Activated T-cell treated with anti-CD3 and anti-CD28 coated beads, Interleukin-2, amount 50 U/mL, for 72 hours (primary cell): ENCODE results near the gene ATIC. TPM values are rescaled to one million over a fixed set of nuclear protein-coding genes. Genes with fewer than 3 reads are reported as not detected.

ENCODE experiments used
- ATAC-seq, 2 donors: fragments of 150-1000 bp; cut with Tn5 transposase; replicated peaks in 1 of 2; 2 replicates each; pipeline ENCODE4 v1.10.0; 2021; ENCODE audit warnings: moderate library complexity in 2 of 2, mild to moderate bottlenecking in 1 of 2
- DNase-seq, 2 donors: peaks; one replicate each; pipeline ENCODE4 v3.0.0; 2021 to 2022; ENCODE audit warnings: mixed read lengths in 1 of 2
- H3K27ac Mint-ChIP-seq: one replicate; pipeline ENCODE4 v1.8.0; 2022; ENCODE audit warnings: mild to moderate bottlenecking, moderate library complexity, mixed read lengths
- H3K27me3 Mint-ChIP-seq: one replicate; pipeline ENCODE4 v1.8.0; 2022; ENCODE audit warnings: low read depth, mixed read lengths
- H3K36me3 Mint-ChIP-seq, 2 donors: one replicate each; pipeline ENCODE4 v1.8.0; 2022; ENCODE audit warnings: mixed read lengths in 2 of 2, mild to moderate bottlenecking in 1 of 2; ENCODE audit not compliant: insufficient read depth in 2 of 2
- H3K4me1 Mint-ChIP-seq: one replicate; pipeline ENCODE4 v1.8.0; 2022; ENCODE audit warnings: low read depth, mixed read lengths
- H3K4me3 Mint-ChIP-seq, 2 donors: one replicate each; pipeline ENCODE4 v1.8.0; 2022; ENCODE audit warnings: mild to moderate bottlenecking in 2 of 2, mixed read lengths in 2 of 2, moderate library complexity in 2 of 2
- H3K9me3 Mint-ChIP-seq, 2 donors: one replicate each; pipeline ENCODE4 v1.8.0; 2022; ENCODE audit warnings: mixed read lengths in 2 of 2
- total RNA-seq, 2 donors: library from RNA; stranded (reverse); gene quantifications; one replicate each; pipeline ENCODE4 v1.2.3, GENCODE V29; 2022

Gene ATIC
- total RNA-seq, 2 donors from 2014 or later = 189 to 237 TPM

- no peaks in the 10 kb centered on the region for H3K9me3 Mint-ChIP-seq
Measured at GRCh38 chr2:215378045-215378444, 66.2 kb downstream of the ATIC start.

GRCh38 chr2:215379039-215379438, 67.2 kb downstream of the ATIC start:
- H3K27me3 Mint-ChIP-seq = no peaks in the 10 kb centered on the region
- DNase-seq = no peak
- no peak overlapping the region for H3K4me3 Mint-ChIP-seq
- no peaks in the 10 kb centered on the region for H3K9me3 Mint-ChIP-seq
- H3K27ac Mint-ChIP-seq = no peak overlapping the region
- no peak for ATAC-seq
- H3K36me3 Mint-ChIP-seq = peaks cover 0 to 5% of the 10 kb centered on the region in 2 donors
- H3K4me1 Mint-ChIP-seq = no peaks in the 10 kb centered on the region

More at GRCh38 chr2:215378045-215378444, 66.2 kb downstream of the ATIC start:
- H3K4me3 Mint-ChIP-seq = no peak overlapping the region
- peaks cover 0 to 5% of the 10 kb centered on the region in 2 donors for H3K36me3 Mint-ChIP-seq
- no peak for ATAC-seq
- H3K4me1 Mint-ChIP-seq = no peaks in the 10 kb centered on the region
- no peak overlapping the region for H3K27ac Mint-ChIP-seq
- H3K27me3 Mint-ChIP-seq = no peaks in the 10 kb centered on the region
- no peak for DNase-seq

- ATAC-seq (no peak), DNase-seq (no peak)
- Mint-ChIP-seq H3K9me3 (no peaks in the 10 kb centered on the region), H3K36me3 (no peaks in the 10 kb centered on the region), H3K27ac (no peak overlapping the region), H3K4me1 (no peaks in the 10 kb centered on the region), H3K27me3 (no peaks in the 10 kb centered on the region), H3K4me3 (no peak overlapping the region)
Measured at GRCh38 chr2:215379948-215380347, 68.1 kb downstream of the ATIC start.

GRCh38 chr2:215380699-215381098, 68.8 kb downstream of the ATIC start:
- Mint-ChIP-seq H3K36me3 (no peaks in the 10 kb centered on the region), H3K4me3 (no peak overlapping the region), H3K27ac (no peak overlapping the region), H3K27me3 (no peaks in the 10 kb centered on the region), H3K9me3 (no peaks in the 10 kb centered on the region), H3K4me1 (no peaks in the 10 kb centered on the region)
- ATAC-seq = no peak
- DNase-seq = no peak

- Mint-ChIP-seq H3K36me3 (no peaks in the 10 kb centered on the region), H3K4me3 (no peak overlapping the region), H3K27me3 (no peaks in the 10 kb centered on the region), H3K27ac (no peak overlapping the region), H3K9me3 (no peaks in the 10 kb centered on the region), H3K4me1 (no peaks in the 10 kb centered on the region)
- DNase-seq = no peak
- peak in 1 of 2 donors; percentile 25 for ATAC-seq
Measured at GRCh38 chr2:215382011-215382410, 70.2 kb downstream of the ATIC start.

GRCh38 chr2:215382480-215382879, 70.6 kb downstream of the ATIC start:
- Mint-ChIP-seq H3K27me3 (no peaks in the 10 kb centered on the region), H3K4me3 (no peak overlapping the region), H3K9me3 (no peaks in the 10 kb centered on the region), H3K36me3 (no peaks in the 10 kb centered on the region), H3K4me1 (no peaks in the 10 kb centered on the region), H3K27ac (no peak overlapping the region)
- ATAC-seq (no peak), DNase-seq (no peak)

- Mint-ChIP-seq H3K4me1 (no peaks in the 10 kb centered on the region), H3K27ac (no peak overlapping the region), H3K4me3 (no peak overlapping the region), H3K36me3 (no peaks in the 10 kb centered on the region), H3K27me3 (no peaks in the 10 kb centered on the region), H3K9me3 (no peaks in the 10 kb centered on the region)
- DNase-seq = no peak
- no peak for ATAC-seq
Measured at GRCh38 chr2:215383652-215384279, 71.9 kb downstream of the ATIC start.

GRCh38 chr2:215384710-215385109, 72.9 kb downstream of the ATIC start:
- no peak for DNase-seq
- H3K4me1 Mint-ChIP-seq = no peaks in the 10 kb centered on the region
- H3K4me3 Mint-ChIP-seq = no peak overlapping the region
- H3K36me3 Mint-ChIP-seq = no peaks in the 10 kb centered on the region
- H3K27me3 Mint-ChIP-seq = no peaks in the 10 kb centered on the region
- H3K9me3 Mint-ChIP-seq = no peaks in the 10 kb centered on the region
- H3K27ac Mint-ChIP-seq = no peak overlapping the region
- no peak for ATAC-seq

- no peak for ATAC-seq
- Mint-ChIP-seq H3K4me3 (no peak overlapping the region), H3K27me3 (no peaks in the 10 kb centered on the region), H3K4me1 (no peaks in the 10 kb centered on the region), H3K36me3 (no peaks in the 10 kb centered on the region), H3K9me3 (no peaks in the 10 kb centered on the region), H3K27ac (no peak overlapping the region)
- no peak for DNase-seq
Measured at GRCh38 chr2:215386566-215386965, 74.7 kb downstream of the ATIC start.

- no peaks in the 10 kb centered on the region for H3K9me3 Mint-ChIP-seq
- H3K36me3 Mint-ChIP-seq = no peaks in the 10 kb centered on the region
- no peak overlapping the region for H3K4me3 Mint-ChIP-seq
- no peak for ATAC-seq
- no peaks in the 10 kb centered on the region for H3K4me1 Mint-ChIP-seq
- no peak for DNase-seq
- H3K27me3 Mint-ChIP-seq = no peaks in the 10 kb centered on the region
- no peak overlapping the region for H3K27ac Mint-ChIP-seq
Measured at GRCh38 chr2:215388002-215388728, 76.3 kb downstream of the ATIC start.

- Mint-ChIP-seq H3K36me3 (no peaks in the 10 kb centered on the region), H3K4me3 (no peak overlapping the region), H3K4me1 (no peaks in the 10 kb centered on the region), H3K27ac (no peak overlapping the region), H3K27me3 (peaks cover 8% of the 10 kb centered on the region), H3K9me3 (no peaks in the 10 kb centered on the region)
- DNase-seq (no peak), ATAC-seq (no peak)
Measured at GRCh38 chr2:215390550-215390913, 78.7 kb downstream of the ATIC start.

- no peaks in the 10 kb centered on the region for H3K9me3 Mint-ChIP-seq
- H3K4me3 Mint-ChIP-seq = no peak overlapping the region
- no peaks in the 10 kb centered on the region for H3K4me1 Mint-ChIP-seq
- H3K27ac Mint-ChIP-seq = no peak overlapping the region
- DNase-seq = no peak
- H3K27me3 Mint-ChIP-seq = peaks cover 12% of the 10 kb centered on the region
- no peak for ATAC-seq
- no peaks in the 10 kb centered on the region for H3K36me3 Mint-ChIP-seq
Measured at GRCh38 chr2:215391531-215391930, 79.7 kb downstream of the ATIC start.

- H3K36me3 Mint-ChIP-seq = no peaks in the 10 kb centered on the region
- no peak for ATAC-seq
Measured at GRCh38 chr2:215392164-215392563, 80.3 kb downstream of the ATIC start.

More at GRCh38 chr2:215392164-215392563, 80.3 kb downstream of the ATIC start:
- Mint-ChIP-seq H3K27me3 (peaks cover 12% of the 10 kb centered on the region), H3K4me1 (no peaks in the 10 kb centered on the region), H3K27ac (no peak overlapping the region), H3K9me3 (no peaks in the 10 kb centered on the region), H3K4me3 (no peak overlapping the region)
- no peak for DNase-seq
